Activated B cell treated with CpG ODN at 0.5 μM for 24 hours (primary cell): ENCODE results near the gene ASB13. TPM values are rescaled to one million over a fixed set of nuclear protein-coding genes. Genes with fewer than 3 reads are reported as not detected.

Source experiments
- ATAC-seq: fragments of 200-7000 bp; cut with Tn5 transposase; one replicate; pipeline ENCODE4 v1.10.0; 2021; ENCODE audit warnings: low read depth, mild to moderate bottlenecking, moderate library complexity
- CTCF ChIA-PET: fragments of 350-600 bp; sonication (Branson Sonifier 250); formaldehyde crosslinking; loops from one replicate; lab custom pipeline; 2021; ENCODE audit warnings: antibody characterized with exemption; lab: Charles Lee
- POLR2A ChIA-PET: fragments of 350-600 bp; sonication (Branson Sonifier 250); formaldehyde crosslinking; loops from one replicate; lab custom pipeline; 2021; ENCODE audit warnings: antibody characterized with exemption; lab: Charles Lee
- DNase-seq: peaks from one replicate; pipeline ENCODE4 v3.0.0; 2022
- H3K27ac Mint-ChIP-seq: one replicate; pipeline ENCODE4 v1.8.0; 2020; ENCODE audit warnings: mixed read lengths
- H3K27me3 Mint-ChIP-seq: one replicate; pipeline ENCODE4 v1.8.0; 2021; ENCODE audit warnings: mixed read lengths
- H3K36me3 Mint-ChIP-seq: one replicate; pipeline ENCODE4 v1.8.0; 2021; ENCODE audit warnings: low read depth, mixed read lengths
- H3K4me1 Mint-ChIP-seq: one replicate; pipeline ENCODE4 v1.8.0; 2021; ENCODE audit warnings: mixed read lengths
- H3K4me3 Mint-ChIP-seq: one replicate; pipeline ENCODE4 v1.8.0; 2020; ENCODE audit warnings: mild to moderate bottlenecking, mixed read lengths
- H3K9me3 Mint-ChIP-seq: one replicate; pipeline ENCODE4 v1.8.0; 2020; ENCODE audit warnings: mixed read lengths
- CTCF ChIP-seq: fragments of 200-600 bp; IDR thresholded peaks from one replicate; pipeline ENCODE4 v1.8.0; 2022; ENCODE audit warnings: antibody characterized with exemption, mild to moderate bottlenecking
- intact Hi-C: fragments of 100-400 bp; cut with micrococcal nuclease; formaldehyde crosslinking; loops from one replicate; pipeline ENCODE4 v1.15.1; 2024
- total RNA-seq: library from RNA; stranded (reverse); gene quantifications from 2 replicates; pipeline ENCODE4 v1.2.3, GENCODE V29; 2022

Gene ASB13
- total RNA-seq, 1 donor from 2014 or later: 3.3 TPM

- no peaks in the 10 kb centered on the region for H3K36me3 Mint-ChIP-seq
- H3K27ac Mint-ChIP-seq: no peak overlapping the region
- intact Hi-C loops: no loop called here
- no peaks in the 10 kb centered on the region for H3K4me1 Mint-ChIP-seq
- no peak overlapping the region for H3K4me3 Mint-ChIP-seq
- CTCF ChIA-PET: interaction anchor here (0.9 kb wide), 1 partner anchor 28 kb away, joined by 3 read pairs; no protein-coding TSS in a partner anchor
- H3K27me3 Mint-ChIP-seq: no peaks in the 10 kb centered on the region
- DNase-seq: no peak
- TF ChIP-seq CTCF: no peak
- POLR2A ChIA-PET: no interaction called here
- H3K9me3 Mint-ChIP-seq: peaks cover 3% of the 10 kb centered on the region
- ATAC-seq: no peak
These were observed 64.4 kb downstream of the ASB13 start for GRCh38 chr10:5601826-5602495.

GRCh38 chr10:5600908-5601307 is 65.5 kb downstream of the ASB13 start:
- H3K36me3 Mint-ChIP-seq: no peaks in the 10 kb centered on the region
- POLR2A ChIA-PET: interaction anchor here (1.2 kb wide), 1 partner anchor 17 kb away, joined by 4 read pairs; no protein-coding TSS in a partner anchor
- peaks cover 3% of the 10 kb centered on the region for H3K9me3 Mint-ChIP-seq
- no peak overlapping the region for H3K27ac Mint-ChIP-seq
- no peak for DNase-seq
- ATAC-seq: no peak
- intact Hi-C loops: no loop called here
- no peak overlapping the region for H3K4me3 Mint-ChIP-seq
- CTCF ChIA-PET: interaction anchor here (0.6 kb wide), 1 partner anchor 158 kb away, joined by 3 read pairs; no protein-coding TSS in a partner anchor
- peaks cover 1% of the 10 kb centered on the region for H3K4me1 Mint-ChIP-seq
- H3K27me3 Mint-ChIP-seq: peaks cover 2% of the 10 kb centered on the region
- no peak for TF ChIP-seq CTCF

- CTCF ChIA-PET: no interaction called here
- H3K36me3 Mint-ChIP-seq: no peaks in the 10 kb centered on the region
- no peak for DNase-seq
- intact Hi-C loops: no loop called here
- H3K4me1 Mint-ChIP-seq: peaks cover 8% of the 10 kb centered on the region
- H3K27me3 Mint-ChIP-seq: peaks cover 2% of the 10 kb centered on the region
- peaks cover 3% of the 10 kb centered on the region for H3K9me3 Mint-ChIP-seq
- POLR2A ChIA-PET: interaction anchor here (0.7 to 1.2 kb wide), 2 partner anchors 16 to 146 kb away, joined by 3 to 4 read pairs; no protein-coding TSS in a partner anchor
- no peak overlapping the region for H3K4me3 Mint-ChIP-seq
- no peak for ATAC-seq
- H3K27ac Mint-ChIP-seq: no peak overlapping the region
- no peak for TF ChIP-seq CTCF
These were observed 66.5 kb downstream of the ASB13 start for GRCh38 chr10:5599613-5600520.

GRCh38 chr10:5598085-5598690 is 68.2 kb downstream of the ASB13 start:
- intact Hi-C loops: no loop called here
- TF ChIP-seq CTCF: no peak
- no peak overlapping the region for H3K27ac Mint-ChIP-seq
- ChIA-PET CTCF (no interaction called here), POLR2A (no interaction called here)
- H3K36me3 Mint-ChIP-seq: no peaks in the 10 kb centered on the region
- ATAC-seq: no peak
- H3K9me3 Mint-ChIP-seq: peaks cover 1% of the 10 kb centered on the region
- H3K27me3 Mint-ChIP-seq: peaks cover 7% of the 10 kb centered on the region
- no peak for DNase-seq
- peaks cover 14% of the 10 kb centered on the region for H3K4me1 Mint-ChIP-seq
- H3K4me3 Mint-ChIP-seq: no peak overlapping the region
